Measurements from ENCODE around the gene ENTPD3.

DNA sequence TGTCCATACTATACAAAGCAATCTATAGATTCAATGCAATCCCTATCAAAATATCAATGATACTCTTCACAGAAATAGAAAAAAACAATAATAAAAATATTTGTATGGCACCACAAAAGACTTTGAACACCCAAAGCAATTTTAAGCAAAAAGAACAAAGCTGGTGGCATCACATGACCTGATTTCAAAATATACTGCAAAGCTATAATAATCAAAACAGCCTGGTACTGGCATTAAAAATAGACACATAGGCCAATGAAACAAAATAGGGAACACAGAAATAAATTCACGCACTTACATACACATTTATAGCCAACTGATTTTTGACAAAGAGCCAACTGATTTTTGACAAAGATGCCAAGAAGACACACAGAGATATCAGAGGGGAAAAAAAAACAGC, 9.2 kb upstream of the ENTPD3 start:
- TF ChIP-seq, protein P1, sequence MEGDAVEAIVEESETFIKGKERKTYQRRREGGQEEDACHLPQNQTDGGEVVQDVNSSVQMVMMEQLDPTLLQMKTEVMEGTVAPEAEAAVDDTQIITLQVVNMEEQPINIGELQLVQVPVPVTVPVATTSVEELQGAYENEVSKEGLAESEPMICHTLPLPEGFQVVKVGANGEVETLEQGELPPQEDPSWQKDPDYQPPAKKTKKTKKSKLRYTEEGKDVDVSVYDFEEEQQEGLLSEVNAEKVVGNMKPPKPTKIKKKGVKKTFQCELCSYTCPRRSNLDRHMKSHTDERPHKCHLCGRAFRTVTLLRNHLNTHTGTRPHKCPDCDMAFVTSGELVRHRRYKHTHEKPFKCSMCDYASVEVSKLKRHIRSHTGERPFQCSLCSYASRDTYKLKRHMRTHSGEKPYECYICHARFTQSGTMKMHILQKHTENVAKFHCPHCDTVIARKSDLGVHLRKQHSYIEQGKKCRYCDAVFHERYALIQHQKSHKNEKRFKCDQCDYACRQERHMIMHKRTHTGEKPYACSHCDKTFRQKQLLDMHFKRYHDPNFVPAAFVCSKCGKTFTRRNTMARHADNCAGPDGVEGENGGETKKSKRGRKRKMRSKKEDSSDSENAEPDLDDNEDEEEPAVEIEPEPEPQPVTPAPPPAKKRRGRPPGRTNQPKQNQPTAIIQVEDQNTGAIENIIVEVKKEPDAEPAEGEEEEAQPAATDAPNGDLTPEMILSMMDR (IDR thresholded peaks at IDR 0.05): no peak
- no peak for TF ChIP-seq POLR2A (IDR thresholded peaks at IDR 0.05)

All from body of pancreas (tissue), 4 donors.